T47D (cell line): Measurements from ENCODE around the gene VENTX.
"Not testable (repeated sequence)": the region's sequence is repeated elsewhere in the genome, so short reads cannot be mapped to it uniquely, and the experiment has no call there.

ENCODE experiments used
- DNase-seq, 2 experiments: peaks; one replicate each; pipeline versions ENCODE4 v3.0.0 to v3.0.0-alpha.2; 2011 to 2012; ENCODE audit warnings: low read depth in 1 of 2, low spot score in 1 of 2
- JUND ChIP-seq: IDR thresholded peaks from 2 replicates; pipeline ENCODE4 v1.6.1; 2012; ENCODE audit warnings: low read depth
- in situ Hi-C: cut with HindIII; loops from 2 replicates; pipeline ENCODE4 v1.10.0; 2016; ENCODE audit warnings: low sequenced_read_pairs, low pct_unique_long_range_greater_than_20kb

VENTX gene

GRCh38 chr10:133213641-133214467 lies 23.8 kb upstream of the VENTX start:
- in situ Hi-C loops: no loop called here
- no peak for DNase-seq
- no peak for TF ChIP-seq JUND

DNA sequence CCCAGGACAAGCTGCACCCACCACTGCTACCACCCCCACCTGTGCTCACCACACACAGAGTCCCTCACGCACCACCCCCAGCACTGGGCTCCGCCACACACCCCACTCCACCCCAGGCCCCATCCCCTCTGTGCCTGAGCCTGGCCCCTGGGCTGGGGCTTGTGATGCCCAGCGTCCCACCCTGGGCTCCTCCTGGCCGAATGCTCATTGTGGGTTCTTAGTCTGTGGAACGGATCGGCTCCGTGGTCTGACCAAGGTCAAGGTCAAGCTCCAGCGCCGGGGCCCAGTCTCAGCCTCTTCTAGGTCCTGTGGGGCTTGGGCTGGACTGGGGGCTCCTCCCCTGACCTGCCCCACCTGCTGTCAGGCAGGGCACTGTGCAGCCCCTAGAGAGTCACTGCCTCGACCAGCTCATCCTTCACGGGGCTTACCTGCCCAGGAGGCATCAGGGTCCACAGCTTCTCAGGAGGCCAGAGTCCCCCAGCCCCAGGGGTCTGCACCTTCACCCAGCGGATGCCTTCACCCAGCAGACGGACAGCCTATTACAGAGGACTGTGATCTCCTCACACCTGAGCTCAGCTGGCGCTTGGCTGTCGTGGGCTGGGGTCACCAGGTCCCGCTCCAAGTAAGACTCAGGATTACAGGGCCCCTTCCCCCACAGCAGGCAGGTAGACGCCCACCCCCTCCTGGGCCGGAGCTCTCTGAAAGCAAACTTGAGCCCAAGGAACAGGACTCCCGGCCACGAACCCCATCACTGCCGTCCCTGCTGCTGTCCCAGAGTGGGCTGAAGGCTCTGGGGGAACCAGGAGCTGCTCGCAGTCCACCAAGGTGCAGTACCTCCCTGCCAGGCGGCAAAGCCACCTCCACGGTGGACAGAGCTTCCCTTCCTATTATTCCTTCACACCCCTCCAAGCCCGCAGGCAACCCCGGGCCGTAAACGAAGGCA lies 22.9 kb upstream of the VENTX start:
- in situ Hi-C loops: no loop called here
- no peak for DNase-seq
- TF ChIP-seq JUND: no peak

DNA sequence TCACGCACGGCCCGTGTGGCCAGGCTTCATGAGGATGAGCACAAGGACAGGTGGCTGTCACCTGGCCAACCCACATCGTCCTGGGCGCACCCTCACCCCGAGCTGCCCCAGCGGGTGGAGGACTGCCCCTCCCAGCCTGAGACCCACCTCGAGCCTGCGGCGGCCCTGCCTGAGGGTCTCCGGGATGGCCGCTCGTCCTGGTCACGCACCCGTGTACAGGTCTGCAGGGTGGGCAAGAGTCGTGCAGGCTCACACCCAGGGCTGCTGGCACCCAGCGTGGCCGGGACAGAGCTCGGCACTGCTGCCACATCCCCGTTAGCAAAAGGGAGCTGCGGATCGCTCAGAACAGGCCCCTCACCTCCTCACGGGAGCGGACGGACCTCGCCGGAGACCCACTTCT lies 22.1 kb upstream of the VENTX start:
- in situ Hi-C loops: no loop called here
- DNase-seq: no peak
- no peak for TF ChIP-seq JUND

DNA sequence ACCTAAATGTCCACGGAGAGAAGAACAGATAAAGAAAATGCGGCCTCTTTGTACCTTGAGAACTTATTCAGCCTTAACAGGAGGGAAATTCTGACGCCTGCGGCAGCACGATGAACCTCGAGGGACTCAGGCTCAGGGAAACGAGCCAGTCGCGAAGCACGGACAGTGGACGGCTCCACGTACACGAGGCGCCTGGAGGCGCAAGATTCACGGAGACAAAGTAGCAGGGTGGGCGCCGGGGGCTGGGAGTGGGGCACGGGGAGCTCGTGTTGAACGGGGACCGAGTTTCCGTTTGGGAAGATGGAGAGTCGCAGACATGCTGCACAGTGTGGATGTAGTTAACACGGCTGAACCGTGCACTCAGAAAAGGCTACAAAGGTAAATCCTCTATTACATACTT lies 20.9 kb upstream of the VENTX start:
- TF ChIP-seq JUND: no peak
- no peak for DNase-seq

DNA sequence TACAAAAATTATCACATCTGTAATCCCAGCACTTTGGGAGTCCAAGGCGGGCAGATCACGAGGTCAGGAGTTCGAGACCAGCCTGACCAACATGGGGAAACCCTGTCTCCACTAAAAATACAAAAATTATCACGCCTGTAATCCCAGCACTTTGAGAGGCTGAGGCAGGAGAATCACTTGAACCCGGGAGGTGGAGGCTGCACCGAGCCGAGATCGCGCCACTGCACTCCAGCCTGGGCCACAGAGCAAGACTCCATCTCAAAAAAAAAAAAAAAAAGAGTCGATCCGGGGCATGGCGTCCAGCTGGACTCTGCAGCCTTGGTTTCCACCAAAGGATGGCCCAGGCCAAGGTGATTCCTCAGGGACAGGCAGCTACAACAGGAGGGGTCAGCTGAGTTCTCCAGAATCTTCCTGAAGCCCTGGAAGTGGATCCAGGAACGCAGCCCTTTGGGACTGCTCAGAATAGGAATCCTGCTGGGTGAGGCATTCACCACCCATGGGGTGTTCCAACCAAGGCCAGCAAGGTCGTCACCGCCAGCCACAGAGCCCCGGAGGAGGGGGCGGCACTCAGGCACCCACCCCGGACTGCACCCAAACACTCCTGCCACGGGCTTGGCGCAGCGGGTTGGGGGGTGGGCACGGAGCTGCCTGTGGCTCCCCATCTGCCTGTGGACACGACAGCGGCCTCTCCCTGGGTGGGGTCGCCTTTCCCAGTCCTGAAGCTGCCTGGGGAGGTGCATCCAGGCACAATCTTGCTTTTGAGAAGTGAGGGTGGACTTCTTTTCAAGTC lies 19.7 kb upstream of the VENTX start:
- no peak for TF ChIP-seq JUND
- in situ Hi-C loops: no loop called here
- no peak for DNase-seq

More for the DNA sequence above, 20.9 kb upstream of the VENTX start:
- in situ Hi-C loops: no loop called here

DNA sequence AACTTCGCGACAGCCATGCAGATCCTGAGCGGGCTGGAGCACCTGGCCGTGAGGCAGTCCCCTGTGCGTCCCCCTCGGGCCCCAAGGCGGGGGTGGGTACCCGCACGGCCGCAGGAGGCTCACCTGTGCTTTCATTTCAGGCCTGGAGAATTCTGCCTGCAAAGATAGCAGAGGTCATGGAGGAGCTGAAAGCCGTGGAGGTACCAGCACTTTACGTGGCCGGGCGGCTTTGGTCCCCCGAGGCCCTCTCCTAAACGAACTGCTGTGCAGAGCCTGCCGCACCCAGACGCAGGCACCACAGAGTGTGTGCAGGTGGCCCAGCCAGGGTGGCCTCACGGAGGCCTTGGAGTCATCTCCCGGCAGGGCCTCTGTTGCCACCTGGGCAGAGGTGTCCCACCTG lies 18.8 kb upstream of the VENTX start:
- in situ Hi-C loops: no loop called here
- DNase-seq: no peak
- no peak for TF ChIP-seq JUND

- no peak for TF ChIP-seq JUND
- no peak for DNase-seq
- in situ Hi-C loops: no loop called here
Observed at GRCh38 chr10:133219782-133220181, 17.9 kb upstream of the VENTX start.

- in situ Hi-C loops: no loop called here
- DNase-seq: no peak
- TF ChIP-seq JUND: no peak
Observed at GRCh38 chr10:133221331-133221730, 16.3 kb upstream of the VENTX start.

DNA sequence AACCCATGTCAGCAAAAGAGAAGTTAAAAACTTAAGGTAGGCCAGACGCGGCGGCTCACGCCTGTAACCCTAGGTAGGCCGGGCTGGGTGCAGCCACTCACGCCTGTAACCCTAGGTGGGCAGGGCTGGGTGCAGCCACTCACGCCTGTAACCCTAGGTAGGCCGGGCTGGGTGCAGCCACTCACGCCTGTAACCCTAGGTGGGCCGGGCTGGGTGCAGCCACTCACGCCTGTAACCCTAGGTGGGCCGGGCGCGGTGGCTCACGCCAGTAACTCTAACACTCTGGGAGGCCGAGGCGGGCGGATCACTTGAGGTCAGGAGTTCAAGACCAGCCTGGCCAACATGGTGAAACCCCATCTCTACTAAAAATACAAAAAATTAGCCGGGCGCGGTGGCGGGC lies 15.9 kb upstream of the VENTX start:
- DNase-seq, in situ Hi-C loops: not testable (repeated sequence)

DNA sequence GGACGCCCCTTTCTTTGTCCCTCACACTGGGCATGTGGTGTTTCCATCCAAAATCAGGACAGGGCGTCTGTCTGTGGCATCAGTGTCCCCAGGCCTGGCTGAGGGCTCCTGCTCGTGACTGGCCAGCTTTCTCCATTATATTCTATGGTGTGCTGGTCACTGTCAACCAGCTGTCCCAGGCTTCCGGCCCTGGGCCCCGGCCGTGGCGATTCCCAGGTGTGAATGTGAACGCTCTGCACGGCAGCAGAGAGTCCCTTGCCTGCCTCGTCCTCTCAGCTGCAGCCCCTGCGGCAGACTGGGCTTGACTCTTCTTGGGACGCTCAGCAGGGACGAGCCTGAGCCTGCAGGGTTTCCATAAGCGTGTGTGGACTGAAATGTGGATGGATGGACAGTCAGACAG lies 13.6 kb upstream of the VENTX start:
- in situ Hi-C loops: no loop called here
- no peak for DNase-seq
- no peak for TF ChIP-seq JUND

DNA sequence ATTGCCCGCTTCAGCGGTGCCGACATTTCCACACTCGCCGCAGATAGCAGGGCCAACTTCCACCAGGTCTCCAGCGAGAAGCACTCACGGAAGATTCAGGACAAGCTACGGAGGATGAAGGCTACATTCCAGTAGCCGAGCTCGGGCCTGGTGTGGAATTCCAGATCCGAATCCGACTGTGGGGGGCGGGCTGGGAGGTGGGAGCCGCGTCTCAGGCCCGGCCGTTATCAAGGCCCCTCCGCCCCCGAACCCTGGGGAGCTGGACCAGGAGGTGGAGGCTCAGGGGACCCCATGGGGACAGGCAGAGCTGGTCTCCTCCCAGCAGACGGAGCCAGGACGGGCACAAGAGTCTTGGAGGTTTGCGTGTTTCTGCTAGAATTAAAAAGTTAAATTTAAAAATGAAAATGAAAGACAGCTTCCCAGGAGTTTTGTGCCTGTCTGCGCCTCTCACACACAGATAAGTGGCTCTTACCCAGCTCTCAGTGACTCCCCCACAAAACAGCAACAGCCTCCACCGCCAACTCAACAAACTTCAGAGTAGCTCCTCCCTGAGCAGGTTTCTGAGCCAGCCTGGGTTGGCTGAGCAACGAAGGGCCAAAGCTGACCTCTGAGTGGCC lies 12.8 kb upstream of the VENTX start:
- no peak for DNase-seq
- in situ Hi-C loops: no loop called here

GRCh38 chr10:133225707-133226191 lies 11.9 kb upstream of the VENTX start:
- no peak for TF ChIP-seq JUND
- in situ Hi-C loops: no loop called here
- DNase-seq: no peak

More for the DNA sequence above, 12.8 kb upstream of the VENTX start:
- TF ChIP-seq JUND: no peak
